Lung microvascular endothelial cell (primary cell): ENCODE data around the gene WDR26. TPM values are rescaled to one million over a fixed set of nuclear protein-coding genes. Genes with fewer than 3 reads are reported as not detected.
"Not testable (repeated sequence)": the region's sequence is repeated elsewhere in the genome, so short reads cannot be mapped to it uniquely, and the experiment has no call there.

ENCODE experiments used
- DNase-seq, 2 donors: peaks; one replicate each; pipeline versions ENCODE4 v3.0.0 to v3.0.0-alpha.2; 2010; ENCODE audit warnings: low read depth in 2 of 2
- total RNA-seq: library from RNA; depleted of rRNA; stranded (reverse); fragments of >200 nt; gene quantifications from 2 replicates; pipeline ENCODE4 v1.2.1, GENCODE V29; 2014

Gene WDR26
- total RNA-seq = 51.4 and 61.7 TPM in 2 replicates

- peak; percentile 77 to 83 for DNase-seq
Observed at GRCh38 chr1:224434691-224435317, at the start of gene WDR26. Gene WDR26, minus strand, starts transcription at chr1:224434797.

- not testable (repeated sequence) for DNase-seq
Observed at GRCh38 chr1:224483206-224483605, 48.6 kb upstream of the WDR26 start.

GRCh38 chr1:224482619-224483018, 48.0 kb upstream of the WDR26 start:
- no peak for DNase-seq

GRCh38 chr1:224481601-224482000, 47.0 kb upstream of the WDR26 start:
- DNase-seq = no peak

- not testable (repeated sequence) for DNase-seq
Observed at GRCh38 chr1:224480888-224481459, 46.4 kb upstream of the WDR26 start.

GRCh38 chr1:224480200-224480599, 45.6 kb upstream of the WDR26 start:
- DNase-seq = not testable (repeated sequence)

GRCh38 chr1:224472806-224473205, 38.2 kb upstream of the WDR26 start:
- DNase-seq = peak in 1 of 2 donors; percentile 63

- DNase-seq = no peak
Observed at GRCh38 chr1:224466154-224466553, 31.6 kb upstream of the WDR26 start.

- DNase-seq = no peak
Observed at GRCh38 chr1:224459966-224460365, 25.4 kb upstream of the WDR26 start.

- peak; percentile 48 to 78 for DNase-seq
Observed at GRCh38 chr1:224458996-224459395, 24.4 kb upstream of the WDR26 start.

- DNase-seq = no peak
Observed at GRCh38 chr1:224458296-224458695, 23.7 kb upstream of the WDR26 start.

GRCh38 chr1:224457782-224458144, 23.2 kb upstream of the WDR26 start:
- DNase-seq = no peak

- no peak for DNase-seq
Observed at GRCh38 chr1:224456637-224456953, 22.0 kb upstream of the WDR26 start.

- no peak for DNase-seq
Observed at GRCh38 chr1:224454402-224455055, 19.9 kb upstream of the WDR26 start.

GRCh38 chr1:224450561-224451350, 16.2 kb upstream of the WDR26 start:
- DNase-seq = no peak

- no peak for DNase-seq
Observed at GRCh38 chr1:224450159-224450558, 15.6 kb upstream of the WDR26 start.

GRCh38 chr1:224448453-224449017, 13.9 kb upstream of the WDR26 start:
- DNase-seq = no peak

- no peak for DNase-seq
Observed at GRCh38 chr1:224447971-224448370, 13.4 kb upstream of the WDR26 start.

GRCh38 chr1:224447251-224447650, 12.7 kb upstream of the WDR26 start:
- DNase-seq = peak; percentile 76 to 87

- DNase-seq = no peak
Observed at GRCh38 chr1:224438989-224439388, 4.4 kb upstream of the WDR26 start.

- DNase-seq = no peak
Observed at GRCh38 chr1:224435999-224436398, 1.4 kb upstream of the WDR26 start.

GRCh38 chr1:224435318-224435763, 744 bp upstream of the WDR26 start:
- peak; percentile 11 to 34 for DNase-seq
